Suprapubic skin (tissue), 4 donors: Measurements from ENCODE around the gene LMCD1. TPM values are rescaled to one million over a fixed set of nuclear protein-coding genes. Genes with fewer than 3 reads are reported as not detected.

ENCODE experiments used
- DNase-seq, 2 donors: peaks; one replicate each; pipeline ENCODE4 v3.0.0-alpha.2; 2019; ENCODE audit warnings: low spot score in 2 of 2
- H3K27ac ChIP-seq: fragments of 200-600 bp; sonication (generic); one replicate; pipeline ENCODE4 v1.5.1; 2019
- H3K27me3 ChIP-seq: fragments of 200-600 bp; sonication (generic); one replicate; pipeline ENCODE4 v1.5.1; 2019
- H3K36me3 ChIP-seq: fragments of 200-600 bp; sonication (generic); one replicate; pipeline ENCODE4 v1.5.1; 2019
- H3K4me1 ChIP-seq: fragments of 200-600 bp; sonication (generic); one replicate; pipeline ENCODE4 v1.5.1; 2019
- H3K4me3 ChIP-seq: fragments of 200-600 bp; sonication (generic); one replicate; pipeline ENCODE4 v1.5.1; 2019; ENCODE audit warnings: mild to moderate bottlenecking
- H3K9me3 ChIP-seq: fragments of 200-600 bp; sonication (generic); one replicate; pipeline ENCODE4 v1.5.1; 2019
- CTCF ChIP-seq, 2 donors: fragments of 200-600 bp in 1 of 2; fragments of 450-650 bp in 1 of 2; sonication (generic) in 1 of 2; IDR thresholded peaks; one replicate each; pipeline ENCODE4 v1.5.1; 2016 to 2019; ENCODE audit warnings: antibody characterized with exemption in 2 of 2, mild to moderate bottlenecking in 1 of 2, moderate library complexity in 1 of 2
- EP300 ChIP-seq: sonication (generic); formaldehyde crosslinking; IDR thresholded peaks from one replicate; pipeline ENCODE4 v1.6.1; 2017; ENCODE audit warnings: antibody characterized with exemption
- POLR2A ChIP-seq, 2 donors: fragments of 450-650 bp; IDR thresholded peaks; one replicate each; pipeline ENCODE4 v1.6.1; 2017; ENCODE audit warnings: antibody characterized with exemption in 2 of 2, mild to moderate bottlenecking in 2 of 2, moderate library complexity in 2 of 2
- POLR2AphosphoS5 ChIP-seq, 3 donors: sonication (generic); formaldehyde crosslinking; IDR thresholded peaks; one replicate each; pipeline ENCODE4 v1.6.1; 2017; ENCODE audit warnings: antibody characterized with exemption in 3 of 3
- WGBS: methylation state at CpG from one replicate; pipeline ENCODE4 v1.1.5; 2018; 5-methylcytosine and 5-hydroxymethylcytosine counted together
- total RNA-seq, 4 donors: library from RNA; depleted of rRNA; stranded (reverse); fragments of >200 nt; gene quantifications; one replicate each; pipeline ENCODE4 v1.1.0, GENCODE V29; 2016

Gene LMCD1
- total RNA-seq, 4 donors from 2014 or later: 33.4 to 49.3 (median 36.8) TPM

DNA sequence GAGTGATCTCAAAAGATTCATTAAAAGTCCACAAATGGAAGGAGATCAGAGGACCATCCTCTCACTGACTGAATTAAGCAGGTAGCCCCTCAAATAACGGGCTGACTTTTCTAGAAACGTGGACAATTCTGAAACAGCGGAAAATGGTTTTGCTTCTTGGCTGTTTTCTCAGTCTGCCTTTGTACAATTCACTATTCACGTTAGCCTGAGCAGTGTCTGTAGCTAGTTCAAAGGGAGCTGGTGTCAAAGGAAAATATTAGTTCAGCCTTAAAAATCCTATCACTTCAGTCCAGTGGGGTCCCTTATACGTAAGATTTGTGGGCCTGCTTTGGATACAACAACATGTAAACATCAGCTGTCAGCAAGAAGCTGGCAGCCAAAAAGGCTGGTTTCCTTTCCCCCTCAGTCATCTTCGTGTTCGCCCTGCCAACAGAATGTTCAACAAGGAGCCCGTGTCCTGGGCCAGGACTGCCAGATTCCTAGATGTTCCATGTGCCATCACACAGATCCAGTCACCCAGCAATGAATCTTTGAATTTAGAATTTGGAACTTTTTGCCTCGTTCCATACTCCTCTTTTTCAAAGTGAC lies 19.3 kb downstream of the LMCD1 start:
- TF ChIP-seq POLR2AphosphoS5 (IDR thresholded peaks at IDR 0.05): no peak
- TF ChIP-seq EP300: no peak
- TF ChIP-seq POLR2A (IDR thresholded peaks at IDR 0.05): no peak
- TF ChIP-seq CTCF (IDR thresholded peaks at IDR 0.05): no peak
- H3K27me3 ChIP-seq: no peaks in the 10 kb centered on the region
- H3K4me1 ChIP-seq: peaks cover 32% of the 10 kb centered on the region
- H3K27ac ChIP-seq: no peak overlapping the region
- DNase-seq: no peak
- no peaks in the 10 kb centered on the region for H3K9me3 ChIP-seq
- no peak overlapping the region for H3K4me3 ChIP-seq
- 73% methylated on average over 9 of the region's 9 CpGs for WGBS
- H3K36me3 ChIP-seq: no peaks in the 10 kb centered on the region

DNA sequence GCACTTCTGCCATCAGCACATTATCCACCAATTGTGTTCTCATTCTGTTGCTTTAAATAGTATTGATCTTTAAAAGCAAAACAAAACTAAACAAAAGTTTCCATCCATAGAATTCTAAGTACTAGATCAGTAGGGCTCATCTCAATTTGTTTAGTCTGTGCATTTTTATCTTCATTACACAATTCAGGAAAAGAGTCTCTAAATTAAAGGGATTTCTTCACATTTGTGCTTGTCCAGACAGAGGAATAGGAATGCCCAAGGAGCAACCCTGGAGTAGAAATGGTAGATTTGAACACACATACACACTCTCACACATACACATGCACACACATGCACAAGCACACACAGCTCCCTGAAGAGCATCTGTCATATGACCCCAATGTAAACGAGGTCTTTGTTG lies 21.4 kb downstream of the LMCD1 start:
- H3K27me3 ChIP-seq: no peaks in the 10 kb centered on the region
- H3K36me3 ChIP-seq: no peaks in the 10 kb centered on the region
- WGBS: 100% methylated on average over 1 of the region's 1 CpG
- H3K4me3 ChIP-seq: no peak overlapping the region
- DNase-seq: no peak
- TF ChIP-seq CTCF (IDR thresholded peaks at IDR 0.05) (no peak), POLR2AphosphoS5 (IDR thresholded peaks at IDR 0.05) (no peak), EP300 (no peak), POLR2A (IDR thresholded peaks at IDR 0.05) (no peak)
- H3K9me3 ChIP-seq: no peaks in the 10 kb centered on the region
- H3K4me1 ChIP-seq: peaks cover 33% of the 10 kb centered on the region
- no peak overlapping the region for H3K27ac ChIP-seq

DNA sequence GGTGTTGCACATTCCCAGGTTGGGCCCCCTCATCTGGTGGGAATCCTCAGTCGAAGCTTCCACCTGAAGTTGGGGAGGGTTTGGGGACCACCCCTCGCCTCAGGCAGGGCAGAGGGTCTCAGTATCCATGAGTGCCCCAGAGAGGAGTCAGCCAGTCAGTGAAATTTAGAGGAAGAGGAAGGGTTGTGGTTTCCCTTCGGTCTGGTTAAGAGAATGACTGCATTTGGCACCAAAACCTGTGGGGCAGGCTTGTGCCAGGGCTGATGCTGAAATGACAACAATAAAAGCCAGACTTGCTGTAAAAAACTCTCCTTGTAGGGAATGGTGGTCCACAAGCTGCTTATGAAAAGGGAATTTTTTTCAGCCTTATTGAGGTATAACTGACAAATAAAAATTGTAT lies 22.6 kb downstream of the LMCD1 start:
- Histone ChIP-seq H3K27ac (no peak overlapping the region), H3K4me3 (no peak overlapping the region), H3K36me3 (no peaks in the 10 kb centered on the region), H3K27me3 (no peaks in the 10 kb centered on the region), H3K9me3 (no peaks in the 10 kb centered on the region), H3K4me1 (peaks cover 41% of the 10 kb centered on the region)
- WGBS: 36% methylated on average over 3 of the region's 3 CpGs
- DNase-seq: no peak
- no peak for TF ChIP-seq CTCF (IDR thresholded peaks at IDR 0.05)
- TF ChIP-seq POLR2AphosphoS5 (IDR thresholded peaks at IDR 0.05): no peak
- no peak for TF ChIP-seq POLR2A (IDR thresholded peaks at IDR 0.05)
- no peak for TF ChIP-seq EP300

DNA sequence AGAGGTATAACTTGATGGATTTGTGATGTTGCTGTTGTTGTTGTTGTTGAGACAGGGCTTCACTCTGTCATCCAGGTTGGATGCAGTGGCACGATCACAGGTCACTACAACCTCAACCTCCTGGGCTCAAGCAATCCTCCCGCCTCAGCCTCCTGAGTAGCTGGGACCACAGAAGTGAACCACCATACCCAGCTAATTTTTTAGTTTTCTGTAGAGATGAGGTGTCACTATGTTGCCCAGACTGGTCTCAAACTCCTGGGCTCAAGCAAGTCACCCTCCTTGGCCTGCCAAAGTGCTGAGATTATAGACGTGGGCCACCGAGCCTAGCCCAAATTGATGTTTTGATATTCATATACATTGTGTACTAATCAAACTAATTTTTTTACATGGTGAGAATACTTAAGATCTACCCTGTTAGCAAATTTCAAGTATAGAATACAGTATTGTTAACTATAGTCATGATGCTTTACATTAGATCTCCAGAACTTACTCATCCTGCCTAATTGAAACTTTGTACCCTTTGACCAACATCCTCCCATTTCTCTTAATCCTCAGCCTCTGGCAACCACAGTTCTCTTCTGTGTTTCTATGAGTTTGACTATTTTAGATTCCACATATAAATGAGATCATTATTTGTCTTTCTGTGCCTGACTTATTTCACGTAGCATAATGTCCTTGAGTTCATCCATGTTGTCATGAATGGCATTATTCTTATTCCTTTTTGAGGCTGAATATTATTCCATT lies 23.2 kb downstream of the LMCD1 start:
- Histone ChIP-seq H3K9me3 (no peaks in the 10 kb centered on the region), H3K36me3 (no peaks in the 10 kb centered on the region), H3K27me3 (no peaks in the 10 kb centered on the region), H3K27ac (no peak overlapping the region), H3K4me3 (no peak overlapping the region), H3K4me1 (peaks cover 47% of the 10 kb centered on the region)
- TF ChIP-seq POLR2A (IDR thresholded peaks at IDR 0.05): no peak
- no peak for TF ChIP-seq CTCF (IDR thresholded peaks at IDR 0.05)
- no peak for TF ChIP-seq POLR2AphosphoS5 (IDR thresholded peaks at IDR 0.05)
- TF ChIP-seq EP300: no peak
- no peak for DNase-seq
- WGBS: 89% methylated on average over 5 of the region's 5 CpGs

GRCh38 chr3:8525893-8526292 lies 24.3 kb downstream of the LMCD1 start:
- H3K4me1 ChIP-seq: peaks cover 52% of the 10 kb centered on the region
- no peaks in the 10 kb centered on the region for H3K9me3 ChIP-seq
- no peak overlapping the region for H3K4me3 ChIP-seq
- H3K27me3 ChIP-seq: no peaks in the 10 kb centered on the region
- TF ChIP-seq POLR2AphosphoS5 (IDR thresholded peaks at IDR 0.05) (no peak), POLR2A (IDR thresholded peaks at IDR 0.05) (no peak), EP300 (no peak), CTCF (IDR thresholded peaks at IDR 0.05) (no peak)
- H3K36me3 ChIP-seq: no peaks in the 10 kb centered on the region
- DNase-seq: no peak
- 81% methylated on average over 3 of the region's 3 CpGs for WGBS
- no peak overlapping the region for H3K27ac ChIP-seq
